MM.1S (cell line): ENCODE results near the gene CLEC4D.
"Not testable (repeated sequence)": the region's sequence is repeated elsewhere in the genome, so short reads cannot be mapped to it uniquely, and the experiment has no call there.

Experiments used
- DNase-seq: peaks from one replicate; pipeline ENCODE4 v3.0.0-alpha.2; 2015
- H2AFZ ChIP-seq: fragments of 300-600 bp; sonication (generic); 2 replicates; pipeline ENCODE4 v1.6.0; 2016; ENCODE audit warnings: antibody characterized with exemption, low read length
- H3F3A ChIP-seq: fragments of 300-600 bp; sonication (generic); 2 replicates; pipeline ENCODE4 v1.6.1; 2016; ENCODE audit warnings: mild to moderate bottlenecking, antibody characterized with exemption, low read length, moderate library complexity, mixed read lengths; ENCODE audit not compliant: insufficient read depth
- H3K27ac ChIP-seq: fragments of 300-600 bp; sonication (generic); 2 replicates; pipeline ENCODE4 v1.5.1; 2016; ENCODE audit warnings: mild to moderate bottlenecking, low read length
- H3K27me3 ChIP-seq: fragments of 300-600 bp; sonication (generic); replicated peaks from 2 replicates; pipeline ENCODE4 v1.6.0; 2016; ENCODE audit warnings: low read length; ENCODE audit not compliant: insufficient read depth
- H3K36me3 ChIP-seq: fragments of 300-600 bp; sonication (generic); replicated peaks from 2 replicates; pipeline ENCODE4 v1.6.1; 2016; ENCODE audit warnings: mild to moderate bottlenecking, low read length, mixed read lengths; ENCODE audit not compliant: insufficient read depth
- H3K4me1 ChIP-seq: fragments of 300-600 bp; sonication (generic); 2 replicates; pipeline ENCODE4 v1.6.1; 2016; ENCODE audit warnings: low read length, mixed read lengths
- H3K4me2 ChIP-seq: fragments of 300-600 bp; sonication (generic); 2 replicates; pipeline ENCODE4 v1.6.0; 2016; ENCODE audit warnings: low read depth, low read length
- H3K4me3 ChIP-seq: fragments of 300-600 bp; sonication (generic); 2 replicates; pipeline ENCODE4 v1.5.1; 2016; ENCODE audit warnings: low read length, mixed read lengths
- H3K79me2 ChIP-seq: fragments of 300-600 bp; sonication (generic); 2 replicates; pipeline ENCODE4 v1.6.1; 2016; ENCODE audit warnings: mixed run types, low read length, mixed read lengths
- H3K9ac ChIP-seq: fragments of 300-600 bp; sonication (generic); 2 replicates; pipeline ENCODE4 v1.6.1; 2016; ENCODE audit warnings: low read length, mixed read lengths
- H3K9me2 ChIP-seq: fragments of 300-600 bp; sonication (generic); replicated peaks from 2 replicates; pipeline ENCODE4 v1.6.1; 2016; ENCODE audit warnings: mild to moderate bottlenecking, low read length, mixed read lengths; ENCODE audit not compliant: insufficient read depth
- H3K9me3 ChIP-seq: fragments of 300-600 bp; sonication (generic); replicated peaks from 2 replicates; pipeline ENCODE4 v1.6.1; 2016; ENCODE audit warnings: mild to moderate bottlenecking, low read length, mixed read lengths; ENCODE audit not compliant: insufficient read depth
- H4K20me1 ChIP-seq: fragments of 300-600 bp; sonication (generic); 2 replicates; pipeline ENCODE4 v1.6.1; 2016; ENCODE audit warnings: mild to moderate bottlenecking, low read length, moderate library complexity, mixed read lengths; ENCODE audit not compliant: insufficient read depth
- EZH2 ChIP-seq: fragments of 300-600 bp; sonication (generic); optimal IDR thresholded peaks from 2 replicates; pipeline ENCODE3; 2017; ENCODE audit warnings: low read depth, mild to moderate bottlenecking, antibody characterized with exemption, low read length, mixed read lengths
- EZH2phosphoT487 ChIP-seq: fragments of 300-600 bp; sonication (generic); IDR thresholded peaks from 2 replicates; pipeline ENCODE4 v1.6.1; 2018; ENCODE audit warnings: antibody characterized with exemption, low read length
- TF ChIP-seq, protein P1 (sequence below): fragments of 300-600 bp; sonication (generic); IDR thresholded peaks from 2 replicates; pipeline ENCODE4 v1.5.1; 2016; ENCODE audit warnings: antibody characterized with exemption, low read length, mixed read lengths

The CLEC4D gene

DNA sequence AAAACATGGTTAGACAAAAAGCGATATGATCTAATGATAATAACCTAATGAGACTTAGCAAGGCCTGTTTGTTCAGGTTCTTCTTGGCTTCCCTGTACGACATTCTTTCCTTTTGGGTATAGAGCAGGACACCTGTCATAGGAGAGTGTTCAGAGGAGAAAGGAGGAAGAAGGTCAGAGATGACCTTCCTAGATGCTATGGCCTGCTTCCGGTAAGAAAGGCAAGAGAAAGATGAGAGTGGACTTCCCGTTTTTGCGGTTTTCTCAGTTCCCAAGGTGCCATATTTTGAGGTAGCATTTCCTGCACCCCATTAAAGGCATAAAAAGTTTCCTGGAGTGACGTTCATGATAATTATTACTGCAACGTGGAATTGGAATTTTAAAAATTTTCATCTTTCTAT is 18.7 kb downstream of the CLEC4D start:
- H3K36me3 ChIP-seq, result no peaks in the 10 kb centered on the region
- H3F3A ChIP-seq, result no peaks in the 10 kb centered on the region
- no peak overlapping the region for H3K9ac ChIP-seq
- H2AFZ ChIP-seq, result no peak overlapping the region
- H3K4me2 ChIP-seq, result no peak overlapping the region
- H3K4me3 ChIP-seq, result no peak overlapping the region
- H3K27me3 ChIP-seq, result no peaks in the 10 kb centered on the region
- H3K27ac ChIP-seq, result no peak overlapping the region
- H4K20me1 ChIP-seq, result no peaks in the 10 kb centered on the region
- H3K9me2 ChIP-seq, result no peaks in the 10 kb centered on the region
- no peaks in the 10 kb centered on the region for H3K79me2 ChIP-seq
- DNase-seq, result no peak
- TF ChIP-seq EZH2phosphoT487, result no peak
- no peak for TF ChIP-seq EZH2
- TF ChIP-seq, protein P1, sequence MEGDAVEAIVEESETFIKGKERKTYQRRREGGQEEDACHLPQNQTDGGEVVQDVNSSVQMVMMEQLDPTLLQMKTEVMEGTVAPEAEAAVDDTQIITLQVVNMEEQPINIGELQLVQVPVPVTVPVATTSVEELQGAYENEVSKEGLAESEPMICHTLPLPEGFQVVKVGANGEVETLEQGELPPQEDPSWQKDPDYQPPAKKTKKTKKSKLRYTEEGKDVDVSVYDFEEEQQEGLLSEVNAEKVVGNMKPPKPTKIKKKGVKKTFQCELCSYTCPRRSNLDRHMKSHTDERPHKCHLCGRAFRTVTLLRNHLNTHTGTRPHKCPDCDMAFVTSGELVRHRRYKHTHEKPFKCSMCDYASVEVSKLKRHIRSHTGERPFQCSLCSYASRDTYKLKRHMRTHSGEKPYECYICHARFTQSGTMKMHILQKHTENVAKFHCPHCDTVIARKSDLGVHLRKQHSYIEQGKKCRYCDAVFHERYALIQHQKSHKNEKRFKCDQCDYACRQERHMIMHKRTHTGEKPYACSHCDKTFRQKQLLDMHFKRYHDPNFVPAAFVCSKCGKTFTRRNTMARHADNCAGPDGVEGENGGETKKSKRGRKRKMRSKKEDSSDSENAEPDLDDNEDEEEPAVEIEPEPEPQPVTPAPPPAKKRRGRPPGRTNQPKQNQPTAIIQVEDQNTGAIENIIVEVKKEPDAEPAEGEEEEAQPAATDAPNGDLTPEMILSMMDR, result no peak
- no peaks in the 10 kb centered on the region for H3K9me3 ChIP-seq
- H3K4me1 ChIP-seq, result no peaks in the 10 kb centered on the region

DNA sequence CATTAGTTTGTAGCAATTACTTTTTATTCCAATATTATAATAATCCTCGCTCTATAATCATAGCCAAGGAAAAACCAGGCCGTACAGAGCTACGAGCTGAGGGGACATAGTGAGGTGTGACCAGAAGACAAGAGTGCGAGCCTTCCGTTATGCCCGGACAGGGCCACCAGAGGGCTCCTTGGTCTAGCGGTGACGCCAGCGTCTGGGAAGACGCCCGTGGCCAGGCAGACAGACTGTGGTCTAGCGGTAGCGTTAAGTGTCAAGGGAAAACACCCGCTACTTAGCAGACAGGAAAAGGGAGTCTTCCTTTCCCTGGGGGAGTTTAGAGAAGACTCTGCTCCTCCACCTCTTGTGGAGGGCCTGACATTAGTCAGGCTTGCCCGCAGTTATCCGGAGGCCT is 24.5 kb downstream of the CLEC4D start:
- not testable (repeated sequence) for H3K79me2 ChIP-seq, H3K36me3 ChIP-seq, H3K4me1 ChIP-seq, H4K20me1 ChIP-seq, H2AFZ ChIP-seq, H3K9me2 ChIP-seq, H3K27ac ChIP-seq, H3K9me3 ChIP-seq, H3F3A ChIP-seq, H3K4me2 ChIP-seq, DNase-seq, H3K4me3 ChIP-seq, H3K27me3 ChIP-seq, H3K9ac ChIP-seq

DNA sequence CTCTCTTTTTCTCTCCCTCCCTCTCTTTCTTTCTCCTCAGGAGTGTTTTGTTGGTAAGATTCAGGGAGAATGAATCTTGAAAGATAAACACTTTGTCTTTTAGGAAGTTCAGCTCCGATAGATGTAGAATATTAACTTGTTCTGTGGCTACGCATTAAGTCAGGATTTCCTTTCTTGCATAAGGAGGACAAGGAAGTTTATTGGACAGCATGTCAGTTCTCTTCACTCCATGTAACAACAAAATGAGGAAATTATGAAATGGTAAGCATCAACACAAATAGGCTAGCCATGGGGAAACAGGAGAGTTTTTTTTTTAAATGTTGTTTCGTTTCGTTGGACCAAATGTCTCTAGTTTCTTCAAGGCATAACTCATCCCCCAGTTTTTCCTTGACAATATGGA is 27.5 kb downstream of the CLEC4D start, which contains the start of gene CLEC4E:
Gene CLEC4E (minus strand): TSS at position 75 of the 400 bp plus-strand sequence. CDS start 108 bp downstream, outside the sequence.
- H3K9me2 ChIP-seq, H3K36me3 ChIP-seq, H3K27ac ChIP-seq, H3K9ac ChIP-seq, H2AFZ ChIP-seq, H3K4me1 ChIP-seq, H3K27me3 ChIP-seq, H3K4me2 ChIP-seq, H3F3A ChIP-seq, H3K9me3 ChIP-seq, H3K4me3 ChIP-seq, H3K79me2 ChIP-seq, H4K20me1 ChIP-seq, DNase-seq: not testable (repeated sequence)

- Histone ChIP-seq H2AFZ (no peak overlapping the region), H3K9me2 (no peaks in the 10 kb centered on the region), H3K9me3 (no peaks in the 10 kb centered on the region), H4K20me1 (no peaks in the 10 kb centered on the region), H3K9ac (no peak overlapping the region), H3K79me2 (no peaks in the 10 kb centered on the region), H3K27ac (no peak overlapping the region), H3K36me3 (no peaks in the 10 kb centered on the region), H3F3A (no peaks in the 10 kb centered on the region), H3K27me3 (no peaks in the 10 kb centered on the region), H3K4me3 (no peak overlapping the region), H3K4me2 (no peak overlapping the region), H3K4me1 (no peaks in the 10 kb centered on the region)
- no peak for DNase-seq
- TF ChIP-seq, protein P1, result no peak
- TF ChIP-seq EZH2 (no peak), EZH2phosphoT487 (no peak)
Measured at GRCh38 chr12:8541562-8541961, 28.3 kb downstream of the CLEC4D start.
